SK-N-SH (cell line): ENCODE measurements around the gene TTC21A. TPM values are rescaled to one million over a fixed set of nuclear protein-coding genes. Genes with fewer than 3 reads are reported as not detected.

Source experiments
- CTCF ChIA-PET: fragments of 300-600, 350-600 bp; formaldehyde crosslinking; extraction: SDS; loops from one replicate; lab custom pipeline; 2021; lab: Yijun Ruan, JAX
- POLR2A ChIA-PET: fragments of 350-600 bp; sonication (Branson Sonifier 250); formaldehyde crosslinking; extraction: SDS; loops from one replicate; lab custom pipeline; 2020; ENCODE audit warnings: antibody characterized with exemption, inconsistent platforms; lab: Yijun Ruan, JAX
- DNase-seq: peaks from one replicate; pipeline ENCODE4 v3.0.0; 2012
- H2AFZ ChIP-seq: fragments of 200-600 bp; sonication (generic); 2 replicates; pipeline ENCODE4 v1.8.1; 2016; ENCODE audit warnings: antibody characterized with exemption, mild to moderate bottlenecking, low read depth
- H3F3A ChIP-seq: fragments of 200-600 bp; sonication (generic); replicated peaks from 2 replicates; pipeline ENCODE3; 2016; ENCODE audit warnings: antibody characterized with exemption, mild to moderate bottlenecking; ENCODE audit not compliant: insufficient read depth
- H3K27ac ChIP-seq, 2 experiments: fragments of 200-500 bp in 1 of 2; fragments of 200-600 bp in 1 of 2; sonication (Bioruptor generic) in 1 of 2; sonication (generic), shearing (Covaris generic) in 1 of 2; 2 replicates each; pipeline versions ENCODE4 v1.5.1 to v1.6.1; 2014 to 2016; ENCODE audit warnings: low read depth in 2 of 2, inconsistent platforms in 1 of 2, low read length in 1 of 2, mild to moderate bottlenecking in 1 of 2, mixed read lengths in 1 of 2
- H3K27me3 ChIP-seq: fragments of 200-600 bp; sonication (generic), shearing (Covaris generic); 2 replicates; pipeline ENCODE4 v1.6.1; 2016; ENCODE audit warnings: mixed run types; ENCODE audit not compliant: insufficient read depth
- H3K36me3 ChIP-seq, 2 experiments: fragments of 200-500 bp in 1 of 2; fragments of 200-600 bp in 1 of 2; sonication (Bioruptor generic) in 1 of 2; sonication (generic) in 1 of 2; replicated peaks in 1 of 2; 2 replicates each; pipeline versions ENCODE3 to v1.5.1; 2014 to 2016; ENCODE audit warnings: low read length in 1 of 2, mild to moderate bottlenecking in 1 of 2; ENCODE audit not compliant: insufficient read depth in 2 of 2, control insufficient read depth in 1 of 2
- H3K4me1 ChIP-seq, 2 experiments: fragments of 200-500 bp in 1 of 2; fragments of 200-600 bp in 1 of 2; sonication (Bioruptor generic) in 1 of 2; sonication (generic), shearing (Covaris generic) in 1 of 2; 2 replicates each; pipeline versions ENCODE4 v1.5.1 to v1.6.1; 2014 to 2016; ENCODE audit warnings: low read depth in 1 of 2, low read length in 1 of 2, mixed run types in 1 of 2; ENCODE audit not compliant: insufficient read depth in 2 of 2, control insufficient read depth in 1 of 2
- H3K4me2 ChIP-seq: fragments of 200-600 bp; sonication (generic), shearing (Covaris generic); 2 replicates; pipeline ENCODE4 v1.6.1; 2017; ENCODE audit warnings: mixed run types
- H3K4me3 ChIP-seq, 2 experiments: fragments of 200-500 bp in 1 of 2; fragments of 200-600 bp in 1 of 2; sonication (Bioruptor generic) in 1 of 2; sonication (generic), shearing (Covaris generic) in 1 of 2; 2 replicates each; pipeline versions ENCODE4 v1.5.1 to v1.8.1; 2014 to 2016; ENCODE audit warnings: low read depth in 2 of 2, inconsistent platforms in 1 of 2, low read length in 1 of 2, mild to moderate bottlenecking in 1 of 2, mixed read lengths in 1 of 2, moderate library complexity in 1 of 2
- H3K79me2 ChIP-seq: fragments of 200-600 bp; sonication (generic); 2 replicates; pipeline ENCODE4 v1.8.1; 2017; ENCODE audit warnings: mild to moderate bottlenecking; ENCODE audit not compliant: insufficient read depth
- H3K9ac ChIP-seq: fragments of 200-600 bp; sonication (generic); 2 replicates; pipeline ENCODE4 v1.6.1; 2017; ENCODE audit warnings: mixed run types
- H3K9me2 ChIP-seq: fragments of 200-600 bp; sonication (generic); 2 replicates; pipeline ENCODE4 v1.6.1; 2017; ENCODE audit warnings: mixed run types
- H3K9me3 ChIP-seq: fragments of 200-600 bp; sonication (generic); 2 replicates; pipeline ENCODE4 v1.6.1; 2017; ENCODE audit warnings: mixed run types, mild to moderate bottlenecking, moderate library complexity
- H4K20me1 ChIP-seq: fragments of 200-600 bp; sonication (generic); 2 replicates; pipeline ENCODE4 v1.6.1; 2017; ENCODE audit warnings: mild to moderate bottlenecking, mixed run types; ENCODE audit not compliant: insufficient read depth
- EZH2phosphoT487 ChIP-seq: fragments of 200-600 bp; sonication (generic); IDR thresholded peaks from 2 replicates; pipeline ENCODE4 v1.6.1; 2017; ENCODE audit warnings: low read depth, mixed run types, mild to moderate bottlenecking, antibody characterized with exemption, moderate library complexity, borderline replicate concordance
- JUND ChIP-seq: IDR thresholded peaks from 2 replicates; pipeline ENCODE4 v1.4.0; 2012
- POLR2AphosphoS5 ChIP-seq: IDR thresholded peaks from 2 replicates; pipeline ENCODE4 v1.6.1; 2012; ENCODE audit warnings: low read depth, low read length
- REST ChIP-seq: IDR thresholded peaks from 2 replicates; pipeline ENCODE4 v1.6.1; 2012; ENCODE audit warnings: mild to moderate bottlenecking, low read depth, low read length, moderate library complexity
- TCF12 ChIP-seq: IDR thresholded peaks from 2 replicates; pipeline ENCODE4 v1.4.0; 2012
- USF2 ChIP-seq: fragments of 150-350 bp; IDR thresholded peaks from 2 replicates; pipeline ENCODE4 v1.6.1; 2017; ENCODE audit warnings: antibody characterized with exemption, low read length, low read depth, borderline replicate concordance
- ZBTB33 ChIP-seq: IDR thresholded peaks from 2 replicates; pipeline ENCODE4 v1.4.0; 2012; ENCODE audit warnings: low read depth, borderline replicate concordance
- WGBS: methylation state at CpG from one replicate; pipeline ENCODE4 v1.1.6; 2017; ENCODE audit warnings: low lambda C conversion rate; 5-methylcytosine and 5-hydroxymethylcytosine counted together
- polyA plus RNA-seq, 3 experiments: library from polyadenylated mRNA; depleted of rRNA; stranded (reverse); fragments of >200 nt; gene quantifications; 2 replicates each; pipeline ENCODE4 v1.2.3, GENCODE V29; 2012

TTC21A gene
- polyA plus RNA-seq, 1 of the 3 experiments (the other 2 are of a cell fraction): 3.9 TPM

- Histone ChIP-seq H3K4me2 (peak overlapping the region; percentile 99), H3K27me3 (no peaks in the 10 kb centered on the region), H3K27ac (peak overlapping the region; percentile 80 to 82; a peak in 2 of 4 replicates), H4K20me1 (peaks cover 32% of the 10 kb centered on the region), H3K4me1 (peaks cover 4 to 25% of the 10 kb centered on the region in 2 experiments; a peak in 2 of 4 replicates), H3K9me3 (no peaks in the 10 kb centered on the region), H3K36me3 (peaks cover 0 to 8% of the 10 kb centered on the region in 2 experiments), H3K79me2 (peaks cover 38% of the 10 kb centered on the region), H3K9me2 (no peaks in the 10 kb centered on the region), H2AFZ (peak overlapping the region; percentile 89), H3K4me3 (peak overlapping the region; percentile 97 to 99), H3K9ac (peak overlapping the region; percentile 91), H3F3A (no peaks in the 10 kb centered on the region)
- no peak for TF ChIP-seq USF2
- no peak for TF ChIP-seq EZH2phosphoT487
- no peak for TF ChIP-seq TCF12
- no peak for TF ChIP-seq ZBTB33
- no peak for TF ChIP-seq JUND
- ChIA-PET POLR2A (no interaction called here), CTCF (interaction anchor here (0.5 to 2.6 kb wide), 9 partner anchors 8 to 185 kb away, joined by 3 to 14 read pairs (median 3); no protein-coding TSS in a partner anchor)
- 40% methylated on average over 2 of the region's 2 CpGs for WGBS
- no peak for DNase-seq
Measured at GRCh38 chr3:39108200-39108710, 775 bp downstream of the TTC21A start.

- CTCF ChIA-PET: interaction anchor here (2.6 kb wide), 1 partner anchor 179 kb away, joined by 14 read pairs; no protein-coding TSS in a partner anchor
- TF ChIP-seq REST (no peak), EZH2phosphoT487 (no peak), POLR2AphosphoS5 (no peak)
- TF ChIP-seq, all 33 proteins: peak for 0
Measured at GRCh38 chr3:39109086-39109485, 1.6 kb downstream of the TTC21A start.

More at GRCh38 chr3:39109086-39109485, 1.6 kb downstream of the TTC21A start:
- POLR2A ChIA-PET: no interaction called here
- Histone ChIP-seq H3K4me3 (no peak overlapping the region), H3K36me3 (peaks cover 0 to 8% of the 10 kb centered on the region in 2 experiments), H3K9ac (no peak overlapping the region), H3K27me3 (no peaks in the 10 kb centered on the region), H3K9me2 (no peaks in the 10 kb centered on the region), H2AFZ (no peak overlapping the region), H3F3A (no peaks in the 10 kb centered on the region), H3K9me3 (no peaks in the 10 kb centered on the region), H3K4me1 (peaks cover 4 to 24% of the 10 kb centered on the region in 2 experiments; a peak in 2 of 4 replicates), H3K27ac (no peak overlapping the region), H4K20me1 (peaks cover 25% of the 10 kb centered on the region), H3K79me2 (peaks cover 30% of the 10 kb centered on the region), H3K4me2 (no peak overlapping the region)
- WGBS: 82% methylated on average over 5 of the region's 5 CpGs
- no peak for DNase-seq
